DOHH2 (cell line): ENCODE measurements around the gene PNMA1.
A peak's percentile ranks its signal among the peaks of the same experiment; 100 is the strongest.

Experiments used
- H3F3A ChIP-seq: fragments of 200-600 bp; sonication (generic), shearing (Covaris generic); 2 replicates; pipeline ENCODE4 v1.6.0; 2016; ENCODE audit warnings: antibody characterized with exemption, mild to moderate bottlenecking; ENCODE audit not compliant: control insufficient read depth, insufficient read depth
- H3K27ac ChIP-seq: fragments of 200-600 bp; sonication (generic); 2 replicates; pipeline ENCODE4 v1.5.1; 2014; ENCODE audit warnings: low read depth, mild to moderate bottlenecking, low read length, moderate library complexity
- H3K27me3 ChIP-seq: fragments of 200-600 bp; sonication (generic); 2 replicates; pipeline ENCODE4 v1.6.1; 2014; ENCODE audit warnings: mild to moderate bottlenecking, low read length, mixed read lengths; ENCODE audit not compliant: control insufficient read depth
- H3K36me3 ChIP-seq: fragments of 200-600 bp; sonication (generic); 2 replicates; pipeline ENCODE4 v1.6.1; 2014; ENCODE audit warnings: mild to moderate bottlenecking, low read length, moderate library complexity, mixed read lengths; ENCODE audit not compliant: control insufficient read depth
- H3K4me1 ChIP-seq: fragments of 200-600 bp; sonication (generic); 2 replicates; pipeline ENCODE4 v1.6.1; 2014; ENCODE audit warnings: mild to moderate bottlenecking, low read length, mixed read lengths; ENCODE audit not compliant: control insufficient read depth
- H3K4me2 ChIP-seq: fragments of 200-600 bp; sonication (generic); 2 replicates; pipeline ENCODE4 v1.6.0; 2014; ENCODE audit warnings: mild to moderate bottlenecking, low read length, moderate library complexity
- H3K4me3 ChIP-seq: fragments of 200-600 bp; sonication (generic); 2 replicates; pipeline ENCODE4 v1.5.1; 2014; ENCODE audit warnings: mild to moderate bottlenecking, low read length, mixed read lengths
- H3K79me2 ChIP-seq: fragments of 200-600 bp; sonication (generic); 2 replicates; pipeline ENCODE4 v1.6.1; 2014; ENCODE audit warnings: mild to moderate bottlenecking, low read length, mixed read lengths; ENCODE audit not compliant: control insufficient read depth
- H3K9me2 ChIP-seq: fragments of 200-600 bp; sonication (generic); replicated peaks from 2 replicates; pipeline ENCODE4 v1.6.1; 2014; ENCODE audit warnings: mild to moderate bottlenecking, low read length, mixed read lengths; ENCODE audit not compliant: control insufficient read depth
- H3K9me3 ChIP-seq: fragments of 200-600 bp; sonication (generic); 2 replicates; pipeline ENCODE4 v1.6.1; 2014; ENCODE audit warnings: antibody characterized with exemption, low read length, mixed read lengths; ENCODE audit not compliant: control insufficient read depth, insufficient read depth
- H4K20me1 ChIP-seq: fragments of 200-600 bp; sonication (generic); 2 replicates; pipeline ENCODE4 v1.6.0; 2014; ENCODE audit warnings: low read depth, mild to moderate bottlenecking, antibody characterized with exemption, low read length, moderate library complexity; ENCODE audit not compliant: control insufficient read depth, insufficient read depth
- CTCF ChIP-seq: fragments of 200-600 bp; sonication (generic); IDR thresholded peaks from one replicate; pipeline ENCODE4 v1.5.1; 2014; ENCODE audit warnings: antibody characterized with exemption, mild to moderate bottlenecking, low read depth, low read length; ENCODE audit not compliant: poor library complexity, severe bottlenecking
- EZH2phosphoT487 ChIP-seq: fragments of 200-600 bp; sonication (generic); IDR thresholded peaks from 2 replicates; pipeline ENCODE4 v1.6.1; 2017; ENCODE audit warnings: borderline replicate concordance, mild to moderate bottlenecking, antibody characterized with exemption, low read length, moderate library complexity, mixed read lengths

PNMA1 gene

GRCh38 chr14:73761618-73762355, 47.6 kb upstream of the PNMA1 start:
- no peaks in the 10 kb centered on the region for H3K27me3 ChIP-seq
- peak overlapping the region; percentile 83 for H3K4me3 ChIP-seq
- H3F3A ChIP-seq: peaks cover 60% of the 10 kb centered on the region
- peaks cover 79% of the 10 kb centered on the region for H3K4me1 ChIP-seq
- H3K79me2 ChIP-seq: peaks cover 89% of the 10 kb centered on the region
- H3K36me3 ChIP-seq: peaks cover 29% of the 10 kb centered on the region
- H3K9me3 ChIP-seq: no peaks in the 10 kb centered on the region
- TF ChIP-seq EZH2phosphoT487: no peak
- no peak for TF ChIP-seq CTCF
- peak overlapping the region; percentile 97 for H3K27ac ChIP-seq
- no peaks in the 10 kb centered on the region for H3K9me2 ChIP-seq
- no peaks in the 10 kb centered on the region for H4K20me1 ChIP-seq
- H3K4me2 ChIP-seq: peak overlapping the region; percentile 98

DNA sequence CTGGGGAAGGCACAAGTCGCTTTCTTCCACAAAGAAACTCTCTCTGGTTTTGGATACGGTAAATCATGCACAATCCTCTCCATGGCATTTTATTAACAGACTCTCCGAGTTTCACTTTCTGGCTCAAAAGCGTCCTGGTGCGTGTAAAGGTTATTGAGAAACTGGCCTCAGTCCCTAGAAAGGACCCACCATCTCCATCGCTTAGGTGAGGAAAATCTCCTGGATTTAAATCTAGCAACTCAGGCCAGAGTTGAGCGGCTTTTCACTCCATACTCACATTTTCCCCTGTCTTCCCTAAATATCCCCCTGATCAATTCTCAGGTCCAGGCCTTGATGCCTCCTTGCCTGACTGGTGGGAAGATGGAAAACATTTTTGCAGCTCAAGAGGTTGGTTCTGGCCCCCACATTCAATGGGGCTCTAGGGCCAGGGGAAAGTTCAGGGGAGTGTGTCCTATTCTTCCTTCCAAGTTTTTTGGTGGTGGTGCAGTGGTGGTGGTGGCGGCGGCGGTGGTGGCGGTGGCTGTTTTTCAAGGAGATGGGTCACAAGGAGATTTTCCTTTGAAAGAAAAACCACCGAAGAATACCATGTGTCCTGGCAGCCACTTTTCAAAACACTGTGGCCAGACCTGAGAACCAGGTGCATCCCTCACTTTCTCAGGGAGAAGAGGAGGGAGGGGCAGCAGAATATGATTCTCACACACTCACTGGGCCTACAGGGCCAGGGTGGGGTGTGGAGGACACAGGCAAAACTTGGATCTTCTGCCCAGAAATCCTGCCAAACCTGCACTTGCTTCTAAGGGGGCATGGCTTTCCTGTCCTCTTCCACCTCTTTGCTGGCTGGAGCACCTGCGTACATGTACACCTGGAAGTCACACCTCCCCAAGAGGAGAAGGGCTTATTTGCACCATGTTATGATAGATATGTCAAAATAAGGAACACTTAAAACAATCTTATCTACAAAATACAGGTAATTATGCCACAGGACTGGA, 46.7 kb upstream of the PNMA1 start:
- H3K27me3 ChIP-seq: no peaks in the 10 kb centered on the region
- peak overlapping the region; percentile 83 for H3K4me3 ChIP-seq
- peaks cover 35% of the 10 kb centered on the region for H3K36me3 ChIP-seq
- H4K20me1 ChIP-seq: no peaks in the 10 kb centered on the region
- no peak for TF ChIP-seq EZH2phosphoT487
- no peak for TF ChIP-seq CTCF
- H3K4me2 ChIP-seq: peak overlapping the region; percentile 98
- H3K79me2 ChIP-seq: peaks cover 89% of the 10 kb centered on the region
- H3K27ac ChIP-seq: peak overlapping the region; percentile 97
- peaks cover 79% of the 10 kb centered on the region for H3K4me1 ChIP-seq
- H3F3A ChIP-seq: peaks cover 63% of the 10 kb centered on the region
- no peaks in the 10 kb centered on the region for H3K9me3 ChIP-seq
- no peaks in the 10 kb centered on the region for H3K9me2 ChIP-seq

DNA sequence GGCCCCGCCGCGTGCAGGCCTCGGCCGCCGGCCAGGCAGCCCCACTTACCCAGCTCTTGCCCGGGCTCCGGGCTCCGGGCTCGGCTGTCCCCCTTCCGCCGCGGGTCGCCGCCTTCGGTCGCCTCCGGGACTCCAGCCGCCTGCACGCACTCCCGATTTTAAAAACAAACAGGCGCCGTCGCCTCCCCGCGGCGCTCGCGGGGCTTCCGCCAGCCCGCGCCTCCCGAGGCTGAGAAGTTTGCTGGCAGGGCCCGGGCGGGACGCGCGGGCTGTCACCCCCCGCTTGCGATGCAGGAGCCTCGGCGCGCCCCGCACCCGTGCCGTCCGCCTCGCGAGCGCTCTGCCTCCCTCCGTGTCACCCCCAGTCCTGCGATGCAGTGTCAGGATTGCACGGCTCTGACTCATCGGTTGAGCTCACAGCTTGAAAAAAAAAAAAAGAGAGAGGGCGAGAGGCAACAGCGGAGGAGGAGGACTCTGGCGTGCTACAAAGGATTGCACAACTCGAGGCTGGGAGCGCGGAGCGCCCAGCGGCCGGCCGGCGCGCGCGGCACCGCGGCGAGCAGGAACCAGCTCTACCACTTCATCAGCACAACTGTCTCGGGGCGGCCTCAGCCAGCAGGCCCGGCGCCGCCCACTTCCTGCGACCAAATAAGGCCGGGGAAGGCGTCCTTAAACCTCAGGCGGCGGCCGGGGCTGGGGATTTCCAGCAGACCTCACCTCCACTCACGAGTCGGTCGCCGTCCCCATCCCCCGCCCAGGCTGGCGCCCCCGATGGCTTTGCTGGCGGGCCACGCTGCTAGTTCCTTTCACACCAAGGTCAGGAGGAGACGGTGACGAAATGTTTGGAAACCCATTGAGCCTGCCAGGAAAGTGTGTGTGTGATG, 45.8 kb upstream of the PNMA1 start:
- peak overlapping the region; percentile 98 for H3K4me2 ChIP-seq
- peaks cover 59% of the 10 kb centered on the region for H3F3A ChIP-seq
- TF ChIP-seq EZH2phosphoT487 (no peak), CTCF (peak; percentile 29)
- H3K4me3 ChIP-seq: peak overlapping the region; percentile 83
- H3K4me1 ChIP-seq: peaks cover 79% of the 10 kb centered on the region
- H3K36me3 ChIP-seq: peaks cover 44% of the 10 kb centered on the region
- H3K9me2 ChIP-seq: no peaks in the 10 kb centered on the region
- H3K27ac ChIP-seq: peak overlapping the region; percentile 97
- H3K9me3 ChIP-seq: no peaks in the 10 kb centered on the region
- H4K20me1 ChIP-seq: no peaks in the 10 kb centered on the region
- no peaks in the 10 kb centered on the region for H3K27me3 ChIP-seq
- peaks cover 92% of the 10 kb centered on the region for H3K79me2 ChIP-seq
